ENCODE data around the gene CCDC160.
"Not testable (repeated sequence)": the region's sequence is repeated elsewhere in the genome, so short reads cannot be mapped to it uniquely, and the experiment has no call there.

Gene CCDC160

DNA sequence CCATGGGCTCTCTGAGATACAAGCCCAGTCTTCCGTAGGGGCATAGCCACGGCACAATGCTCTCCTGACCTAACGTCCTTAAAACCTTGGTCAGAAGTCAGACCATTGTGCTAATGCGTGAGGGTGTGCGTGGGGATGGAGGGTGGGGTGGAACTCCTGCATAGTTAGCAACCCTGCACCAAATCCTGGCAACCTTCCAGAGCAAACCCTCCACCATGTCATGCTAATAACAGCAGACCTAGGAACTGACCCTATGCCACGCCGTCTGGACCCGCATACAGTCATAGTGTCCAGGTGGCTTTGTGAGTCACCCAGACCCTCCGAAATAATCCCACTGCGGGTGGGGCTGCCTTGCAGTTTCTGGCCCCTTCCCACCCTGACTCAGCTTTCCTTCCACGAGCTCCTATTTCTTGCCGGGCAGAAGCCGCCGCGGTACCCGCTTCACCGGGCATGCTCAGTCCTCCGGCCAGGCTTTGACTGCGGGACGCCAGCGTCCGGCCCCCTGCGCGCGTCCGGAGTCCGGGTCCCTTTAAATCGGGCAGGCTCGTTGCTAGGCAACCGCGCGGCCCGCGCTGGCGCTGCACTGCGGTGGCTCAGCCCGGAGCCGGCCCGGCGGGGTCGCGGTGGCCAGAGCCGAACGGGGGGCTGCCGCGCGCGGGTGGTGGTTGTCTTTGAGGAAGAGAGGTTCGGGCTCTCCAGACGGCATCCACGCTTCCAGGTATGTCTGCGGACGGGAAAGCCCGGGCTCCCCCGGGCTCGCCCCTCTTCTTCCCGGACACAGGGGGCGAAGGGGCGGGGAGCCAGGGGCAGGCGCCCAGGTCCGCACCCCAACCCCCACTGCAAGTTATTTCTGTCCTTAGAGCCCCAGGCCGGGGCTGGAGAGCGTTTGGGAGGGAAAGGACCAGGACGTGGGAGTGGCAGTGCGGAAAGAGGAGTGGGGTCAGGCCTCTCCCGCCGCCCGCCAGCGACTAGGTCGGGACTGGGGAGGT is at the start of gene CCDC160:
Gene CCDC160, plus strand, starts transcription at position 557 of the 989 bp plus-strand sequence. CDS start 7,619 bp downstream, outside the sequence.
- no peak for DNase-seq

DNA sequence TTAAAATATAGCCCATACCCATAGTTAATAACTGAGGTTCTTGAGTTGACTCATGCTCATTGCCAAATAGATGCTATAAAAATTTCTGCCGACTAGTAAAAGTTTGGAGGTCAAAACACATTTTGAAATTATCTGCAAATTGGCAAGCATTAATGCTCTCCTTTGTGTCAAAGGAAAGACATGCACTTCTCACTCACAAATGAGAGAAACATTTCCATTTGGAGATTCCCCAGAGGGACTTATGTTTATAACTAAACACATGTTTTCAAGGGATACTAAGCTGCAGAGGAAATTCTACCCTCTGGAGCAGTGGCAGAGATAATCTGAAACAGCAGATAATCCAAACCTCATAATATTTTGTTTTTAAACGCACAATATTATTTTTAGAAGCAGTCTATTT is 45.7 kb upstream of the CCDC160 start:
- no peak for DNase-seq

DNA sequence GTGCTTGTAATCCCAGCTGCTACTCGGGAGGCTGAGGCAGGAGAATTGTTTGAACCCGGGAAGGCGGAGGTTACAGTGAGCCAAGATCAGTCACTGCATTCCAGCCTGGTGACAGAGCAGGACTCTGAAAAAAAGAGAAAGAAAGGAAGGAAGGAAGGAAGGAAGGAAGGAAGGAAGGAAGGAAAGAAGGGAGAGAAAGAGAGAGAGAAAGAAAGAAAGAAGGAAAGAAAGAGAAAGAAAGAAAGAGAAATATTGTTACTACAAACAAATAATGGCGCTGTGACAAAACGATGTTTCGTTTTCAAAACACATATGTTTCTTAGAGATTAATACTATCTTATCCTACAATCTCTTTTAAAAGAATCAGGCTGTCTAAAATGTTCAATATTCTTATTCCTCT is 42.1 kb upstream of the CCDC160 start:
- DNase-seq: no peak

DNA sequence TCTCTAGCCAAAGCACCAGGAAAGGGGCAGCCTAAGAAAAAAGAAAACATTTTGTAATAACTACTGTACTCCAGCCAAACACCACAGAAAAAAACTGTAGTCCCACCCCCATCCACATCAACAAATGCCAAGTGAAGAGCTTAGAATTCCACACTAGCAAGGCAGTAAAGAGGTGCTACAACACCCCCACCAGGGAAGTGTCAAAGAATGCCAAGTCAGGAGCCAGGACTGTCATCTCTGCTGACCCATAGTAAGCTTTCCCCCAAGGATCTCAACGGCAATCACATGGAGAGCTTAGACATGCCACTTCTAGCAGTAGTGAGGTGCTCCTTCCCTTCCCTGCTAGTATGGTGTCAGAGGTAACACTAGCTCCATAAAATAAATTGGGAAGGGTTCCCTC is 34.4 kb upstream of the CCDC160 start:
- no peak for DNase-seq

DNA sequence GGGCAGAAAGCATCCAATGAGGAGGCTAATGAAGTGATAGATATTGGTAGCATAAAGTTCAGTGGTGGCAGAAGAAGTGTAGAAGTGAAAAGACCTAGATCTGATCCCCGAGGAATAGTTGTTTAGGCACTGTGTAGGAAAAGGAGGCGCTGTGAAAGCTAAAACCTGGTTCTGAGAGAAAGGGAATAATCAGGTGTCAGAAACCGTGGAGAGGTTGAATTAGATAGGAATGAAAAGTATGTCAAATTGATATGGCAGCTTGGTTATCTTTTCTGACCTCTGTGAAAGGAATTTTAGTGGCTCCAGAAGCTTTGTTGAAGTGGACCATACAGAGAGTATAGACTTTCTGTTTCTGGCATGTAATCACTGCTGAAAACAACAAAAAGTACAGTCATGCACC is 30.8 kb upstream of the CCDC160 start:
- no peak for DNase-seq

DNA sequence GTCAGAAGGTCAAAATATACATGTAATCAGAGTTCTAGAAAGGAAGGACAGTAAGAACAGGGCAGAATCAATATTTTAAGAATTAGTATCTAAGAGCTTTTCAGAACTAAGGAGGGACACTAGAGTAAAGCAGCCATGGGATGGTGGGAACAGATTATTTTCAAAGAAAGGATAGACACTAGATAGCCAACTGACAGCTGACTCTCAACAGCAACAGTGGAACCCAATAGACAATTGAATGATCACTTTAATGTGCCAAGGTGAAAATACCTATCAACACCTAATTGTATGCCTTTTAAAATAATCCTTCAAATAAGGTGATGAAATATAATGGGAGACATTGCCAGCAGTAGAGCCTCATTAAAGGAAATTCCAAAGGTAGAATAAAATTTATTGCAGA is 26.5 kb upstream of the CCDC160 start:
- no peak for DNase-seq

DNA sequence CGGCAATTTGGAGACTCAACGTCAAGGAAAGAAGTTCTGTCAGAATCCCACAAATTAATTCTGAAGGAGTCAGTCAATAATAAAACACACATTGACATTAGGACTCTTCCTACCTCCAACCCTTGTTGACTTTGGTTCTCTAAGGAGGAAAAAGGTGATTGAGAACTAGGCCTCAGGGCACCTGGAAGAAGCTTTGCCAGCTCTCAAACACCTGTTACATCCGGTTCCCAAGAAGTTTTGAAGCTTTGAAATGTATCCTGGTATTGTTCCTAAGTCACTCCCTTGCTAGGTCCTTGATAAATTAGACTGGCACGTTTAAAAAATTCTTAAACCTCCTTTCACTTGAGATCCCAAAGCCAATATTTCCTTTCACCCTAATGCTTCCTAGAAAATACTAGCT is 1.7 kb upstream of the CCDC160 start:
- DNase-seq: no peak

DNA sequence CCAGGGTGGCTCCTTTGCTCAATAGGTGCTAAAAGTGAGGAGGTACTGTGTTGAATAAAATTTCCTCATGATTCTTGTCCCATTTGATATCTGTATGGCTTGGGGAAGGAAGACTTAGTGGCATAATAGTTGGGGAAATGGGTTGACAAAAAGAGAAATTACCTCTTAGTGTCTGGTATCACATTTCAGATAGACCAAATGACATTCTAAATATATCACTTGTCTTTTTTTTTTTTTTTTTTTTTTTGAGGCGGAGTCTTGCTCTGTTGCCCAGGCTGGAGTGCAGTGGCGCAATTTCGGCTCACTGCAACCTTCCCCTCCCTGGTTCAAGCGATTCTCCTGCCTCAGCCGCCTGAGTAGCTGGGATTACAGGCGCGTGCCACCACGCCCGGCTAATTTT is 1.2 kb downstream of the CCDC160 start:
- not testable (repeated sequence) for DNase-seq

DNA sequence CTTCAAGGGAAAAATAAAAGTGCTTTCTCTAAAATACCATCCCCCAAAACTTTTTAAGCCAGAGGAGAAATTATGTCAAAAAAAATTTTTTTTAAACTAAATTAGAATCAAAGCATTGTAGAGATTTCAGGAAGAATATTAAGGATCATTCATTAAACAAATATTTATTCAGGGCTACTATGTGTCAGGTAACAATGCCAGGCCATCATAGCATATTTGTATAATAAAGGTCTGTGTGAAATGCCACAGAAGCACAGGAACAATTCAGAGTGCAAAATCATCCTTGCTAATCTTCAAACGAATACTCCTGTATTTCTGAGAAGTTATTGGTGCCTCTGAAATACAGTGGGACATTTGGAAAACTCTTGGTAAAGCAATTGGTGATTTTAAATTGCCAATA is 2.0 kb downstream of the CCDC160 start:
- no peak for DNase-seq

DNA sequence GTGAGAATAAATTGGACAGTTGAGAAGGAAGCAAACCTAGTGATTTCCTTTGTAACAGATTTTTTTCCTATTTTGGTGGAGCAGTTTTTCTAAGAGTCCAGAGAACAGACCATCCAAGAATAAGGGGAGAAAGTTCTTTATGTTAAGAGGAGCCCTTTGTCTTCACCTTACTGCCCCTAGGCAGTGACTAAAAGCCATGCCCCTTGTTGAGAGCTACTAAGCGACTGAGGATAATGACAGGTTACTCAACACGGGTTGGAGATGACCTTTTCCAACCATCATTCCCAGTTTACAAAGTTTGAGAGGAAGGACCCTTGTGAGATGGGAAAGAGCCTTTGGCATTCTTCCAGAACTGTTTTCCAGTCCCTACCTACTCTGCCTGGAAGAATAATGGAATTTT is 3.2 kb downstream of the CCDC160 start:
- DNase-seq: no peak

DNA sequence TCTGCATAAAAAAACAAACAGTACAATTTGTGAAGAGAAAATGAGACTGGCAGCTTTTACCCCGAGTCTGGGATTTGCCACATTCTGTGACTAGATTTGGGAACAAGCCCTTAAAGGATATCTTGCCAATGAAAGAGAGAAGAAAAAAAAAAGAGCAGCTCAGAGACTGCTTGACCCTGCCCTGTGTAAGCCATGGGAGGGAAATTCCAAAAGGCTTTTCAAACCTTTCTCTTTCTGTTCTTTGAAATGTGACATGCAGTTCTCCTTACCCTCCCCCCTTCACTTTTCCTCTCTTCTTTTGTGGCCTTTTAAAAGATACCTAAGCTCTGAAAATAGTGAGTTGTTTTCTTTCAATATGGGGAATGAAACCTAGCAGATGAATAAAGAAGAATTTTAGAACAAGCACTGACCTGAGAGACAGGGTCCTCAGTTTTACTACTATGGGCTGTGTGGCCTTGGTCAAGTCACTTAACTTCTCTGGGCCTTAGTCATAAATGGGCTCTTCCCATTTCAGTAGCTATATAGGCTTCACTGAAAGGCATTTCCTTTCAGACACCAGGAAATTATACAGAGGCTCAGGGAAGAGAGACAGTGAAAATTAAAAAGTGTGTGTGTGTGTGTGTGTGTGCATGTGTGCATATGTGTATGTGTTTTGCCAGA is 5.1 kb downstream of the CCDC160 start:
- DNase-seq: no peak

DNA sequence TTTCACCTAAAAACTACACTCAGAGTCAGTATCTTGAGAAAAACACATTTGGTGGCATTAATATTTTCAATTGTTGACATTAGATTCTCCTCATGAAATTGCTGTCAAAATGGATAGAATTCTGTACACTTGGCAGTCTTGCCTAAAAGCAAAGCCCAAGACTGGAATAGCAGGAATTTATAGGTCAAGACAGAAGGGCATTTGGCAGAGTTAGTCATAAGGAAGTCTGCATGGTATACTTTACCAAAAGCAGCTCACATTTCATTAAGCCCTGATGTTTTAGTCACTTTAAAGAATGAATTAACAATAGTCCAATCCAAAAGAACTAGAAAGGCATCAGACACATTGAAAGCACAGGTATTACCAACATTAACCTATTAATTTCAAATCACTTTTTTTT is 7.1 kb downstream of the CCDC160 start:
- no peak for DNase-seq

DNA sequence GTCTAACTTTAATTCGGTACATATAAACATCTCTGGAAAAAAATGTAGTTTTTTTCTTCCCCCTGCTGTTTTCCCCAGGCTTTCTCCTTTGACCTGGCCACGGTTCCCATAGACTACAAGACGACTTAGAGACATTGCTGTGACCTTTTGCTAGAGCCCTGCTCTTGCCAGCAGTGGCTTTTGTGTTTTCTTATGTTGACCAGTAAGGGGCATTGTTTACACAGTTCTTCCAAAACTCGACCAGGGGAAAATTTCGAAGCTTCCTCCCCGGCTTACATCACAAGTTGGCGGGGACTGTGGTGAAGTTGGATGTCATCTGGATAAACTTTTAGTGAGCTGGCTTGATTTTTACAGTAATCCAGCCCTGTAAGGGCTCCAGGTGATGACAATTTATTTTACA is 9.3 kb downstream of the CCDC160 start:
- peak; percentile 79 for DNase-seq

DNA sequence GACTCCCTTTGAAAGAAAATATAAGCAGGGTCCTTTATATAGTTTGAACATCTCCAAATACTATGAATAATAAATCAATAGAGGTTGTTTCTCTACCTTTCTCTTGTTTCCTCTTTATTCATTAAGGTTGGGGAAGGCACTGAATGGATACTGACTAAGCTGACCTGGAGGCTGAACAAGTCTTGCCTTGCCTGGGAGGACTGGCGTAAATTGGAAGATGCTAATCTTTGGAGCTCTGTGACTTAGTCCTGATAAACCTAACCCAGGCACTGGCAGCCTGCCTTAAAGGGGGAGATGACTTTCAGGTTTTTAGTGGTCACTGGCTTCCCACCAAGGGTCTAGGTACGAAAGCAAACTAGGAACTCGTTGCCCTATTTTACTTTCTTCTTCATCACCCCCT is 10.5 kb downstream of the CCDC160 start:
- no peak for DNase-seq

DNA sequence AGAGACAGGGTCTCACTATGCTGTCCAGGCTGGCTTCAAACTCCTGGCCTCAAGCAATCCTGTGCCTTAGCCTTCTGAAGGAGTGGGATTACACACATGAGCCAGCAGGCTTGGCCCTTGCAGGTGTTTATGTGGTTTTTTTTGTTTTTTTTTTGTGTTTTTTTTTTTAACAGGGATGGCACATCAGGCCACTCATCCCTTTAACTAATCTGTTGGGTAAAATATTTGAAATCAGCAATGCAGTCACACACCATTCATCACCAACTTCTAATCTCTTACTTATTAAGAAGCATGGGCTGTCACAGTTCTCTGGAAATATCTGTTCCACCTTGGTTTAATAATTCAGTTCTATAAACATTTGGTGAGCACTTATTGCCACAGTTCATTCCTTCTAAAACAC is 12.3 kb downstream of the CCDC160 start:
- DNase-seq: no peak

DNA sequence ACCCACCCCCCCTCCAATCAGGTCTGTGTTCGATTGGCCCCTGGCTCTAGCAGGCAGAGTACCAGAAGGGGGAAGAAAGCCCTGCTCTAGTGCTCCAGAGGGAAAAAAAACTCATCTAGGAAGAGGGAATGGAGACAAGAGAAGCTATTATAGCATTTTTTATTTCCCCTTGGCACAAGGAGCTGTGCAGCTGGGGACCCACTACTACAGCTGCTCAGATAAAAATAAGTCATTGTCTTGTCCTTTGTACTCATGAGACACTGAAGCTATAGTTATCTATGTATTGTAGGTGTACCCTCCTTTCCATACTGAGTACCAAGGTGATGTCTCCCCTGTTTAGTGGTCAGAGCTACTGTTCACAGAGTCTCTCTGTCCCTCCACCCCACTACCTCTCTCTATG is 14.3 kb downstream of the CCDC160 start:
- DNase-seq: no peak

DNA sequence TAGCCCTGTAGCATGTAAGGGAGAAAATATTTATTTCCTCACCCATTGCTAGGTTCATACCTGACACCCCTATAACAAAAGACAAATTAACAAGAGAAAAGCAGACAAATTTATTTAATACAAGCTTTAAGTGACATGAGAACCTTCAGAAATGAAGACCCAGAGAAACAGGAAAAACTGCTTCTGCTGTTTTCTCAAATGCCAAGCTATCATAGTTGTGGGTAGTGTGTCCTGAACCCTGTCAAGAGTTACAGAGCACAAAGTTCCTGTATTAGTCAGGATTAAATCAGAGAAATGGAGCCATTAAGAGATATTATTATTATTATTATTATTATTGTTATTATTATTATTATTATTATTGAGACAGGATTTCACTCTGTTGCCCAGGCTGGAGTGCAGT is 17.5 kb downstream of the CCDC160 start:
- no peak for DNase-seq

DNA sequence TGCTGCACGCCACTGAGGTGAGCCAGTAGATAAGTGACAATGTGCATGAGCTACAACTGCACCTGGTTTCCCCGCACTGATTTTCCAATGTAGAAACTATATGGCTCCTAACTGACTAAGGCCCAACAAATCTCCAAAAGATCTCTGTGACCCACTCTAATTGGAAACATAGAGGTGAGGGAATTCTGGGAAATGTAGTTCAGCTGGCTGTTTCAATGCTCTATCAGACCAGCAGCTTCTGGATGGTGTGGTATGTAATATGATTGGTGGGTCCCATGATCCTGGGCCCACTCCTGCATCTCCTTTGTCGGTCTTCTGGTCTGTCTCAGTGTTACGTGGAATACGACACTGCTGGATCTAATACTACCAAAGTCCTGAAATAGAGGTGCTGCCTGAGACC is 18.6 kb downstream of the CCDC160 start:
- DNase-seq: no peak

DNA sequence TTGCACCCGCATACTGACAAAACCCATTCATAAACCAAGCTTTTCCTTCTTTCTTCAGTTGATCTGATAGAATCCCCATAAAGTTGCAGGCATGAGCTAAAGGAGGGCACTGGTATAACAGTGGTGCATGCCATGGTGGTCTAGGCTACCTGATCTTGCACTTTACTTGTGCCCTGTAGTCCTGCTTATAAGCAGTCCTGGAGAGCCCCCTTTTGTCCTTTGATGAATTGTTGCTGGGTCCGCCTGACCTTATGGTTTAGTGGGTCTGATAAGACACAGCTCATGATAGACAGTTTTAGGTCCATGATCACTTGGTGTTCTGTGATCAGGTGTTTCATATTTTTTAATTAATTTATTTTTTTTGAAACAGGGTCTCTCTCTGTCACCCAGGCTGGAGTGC is 19.7 kb downstream of the CCDC160 start:
- no peak for DNase-seq

DNA sequence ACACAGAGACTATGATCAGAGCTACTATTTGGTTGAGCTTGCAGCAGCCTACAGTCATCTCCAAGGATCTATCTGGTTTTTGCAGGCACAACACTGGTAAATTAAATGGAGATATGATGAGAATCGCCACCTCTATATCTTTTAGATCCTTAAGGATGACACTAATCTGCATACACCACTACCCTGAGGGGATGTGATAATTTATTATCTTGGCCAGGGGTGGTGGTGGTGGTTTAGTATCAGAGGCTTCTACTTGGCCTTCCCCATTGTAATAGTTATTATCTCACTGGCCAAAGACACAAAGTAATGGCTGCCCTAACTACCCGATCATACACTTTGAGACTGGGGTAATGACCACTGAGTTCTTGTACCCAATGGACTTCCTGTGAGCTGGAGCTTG is 21.2 kb downstream of the CCDC160 start:
- peak; percentile 84 for DNase-seq

DNA sequence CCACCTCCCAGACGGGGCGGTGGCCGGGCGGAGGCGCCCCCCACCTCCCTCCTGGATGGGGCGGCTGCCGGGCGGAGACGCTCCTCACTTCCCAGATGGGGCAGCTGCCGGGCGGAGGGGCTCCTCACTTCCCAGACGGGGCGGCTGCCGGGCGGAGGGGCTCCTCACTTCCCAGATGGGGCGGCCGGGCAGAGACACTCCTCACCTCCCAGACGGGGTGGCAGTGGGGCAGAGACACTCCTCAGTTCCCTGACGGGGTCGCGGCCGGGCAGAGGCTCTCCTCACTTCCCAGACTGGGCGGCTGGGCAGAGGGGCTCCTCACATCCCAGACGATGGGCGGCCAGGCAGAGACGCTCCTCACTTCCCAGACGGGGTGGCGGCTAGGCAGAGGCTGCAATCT is 49.0 kb downstream of the CCDC160 start:
- not testable (repeated sequence) for DNase-seq

DNA sequence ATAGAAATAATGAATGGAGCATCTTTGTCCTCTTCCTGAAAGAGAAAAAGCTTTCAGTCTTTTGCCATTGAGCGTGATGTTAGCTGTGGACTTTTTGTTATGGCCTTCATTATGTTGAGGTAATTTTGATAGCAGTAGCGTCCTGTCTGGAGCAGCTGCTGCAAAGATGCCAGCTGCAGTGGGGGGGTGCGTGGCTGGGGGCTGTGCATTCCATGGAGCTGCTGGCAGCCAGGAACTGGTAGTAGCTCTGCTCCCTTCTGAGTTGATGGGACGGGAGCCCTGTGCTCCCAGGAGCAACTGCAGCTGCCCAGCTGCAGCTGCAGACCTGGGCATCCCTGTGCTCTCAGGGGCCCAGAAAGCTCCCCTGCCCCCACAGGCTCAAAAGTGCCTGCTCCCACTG is 50.4 kb downstream of the CCDC160 start:
- no peak for DNase-seq

DNA sequence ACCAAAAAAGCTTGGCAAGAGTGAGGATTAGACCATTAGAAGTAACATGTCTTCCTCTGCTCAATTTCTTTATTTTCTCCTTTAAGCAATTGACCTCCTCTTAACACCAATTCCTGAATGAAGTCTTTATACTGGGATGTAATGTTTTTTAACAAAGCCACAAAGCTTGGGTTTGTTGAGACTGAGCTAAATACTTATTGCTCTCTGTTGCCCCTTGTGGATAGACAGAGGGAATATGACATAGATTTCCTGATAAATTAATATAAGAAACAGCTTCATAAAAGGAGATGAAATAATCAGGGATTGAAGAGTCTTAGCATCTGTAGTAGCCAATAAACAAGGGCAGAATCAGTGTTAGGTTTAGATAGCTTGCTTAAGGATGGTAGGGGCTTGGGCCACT is 57.6 kb downstream of the CCDC160 start:
- peak; percentile 43 for DNase-seq
